ENCODE data around the gene NECAP2.
"Not testable (repeated sequence)": the region's sequence is repeated elsewhere in the genome, so short reads cannot be mapped to it uniquely, and the experiment has no call there.

DNA sequence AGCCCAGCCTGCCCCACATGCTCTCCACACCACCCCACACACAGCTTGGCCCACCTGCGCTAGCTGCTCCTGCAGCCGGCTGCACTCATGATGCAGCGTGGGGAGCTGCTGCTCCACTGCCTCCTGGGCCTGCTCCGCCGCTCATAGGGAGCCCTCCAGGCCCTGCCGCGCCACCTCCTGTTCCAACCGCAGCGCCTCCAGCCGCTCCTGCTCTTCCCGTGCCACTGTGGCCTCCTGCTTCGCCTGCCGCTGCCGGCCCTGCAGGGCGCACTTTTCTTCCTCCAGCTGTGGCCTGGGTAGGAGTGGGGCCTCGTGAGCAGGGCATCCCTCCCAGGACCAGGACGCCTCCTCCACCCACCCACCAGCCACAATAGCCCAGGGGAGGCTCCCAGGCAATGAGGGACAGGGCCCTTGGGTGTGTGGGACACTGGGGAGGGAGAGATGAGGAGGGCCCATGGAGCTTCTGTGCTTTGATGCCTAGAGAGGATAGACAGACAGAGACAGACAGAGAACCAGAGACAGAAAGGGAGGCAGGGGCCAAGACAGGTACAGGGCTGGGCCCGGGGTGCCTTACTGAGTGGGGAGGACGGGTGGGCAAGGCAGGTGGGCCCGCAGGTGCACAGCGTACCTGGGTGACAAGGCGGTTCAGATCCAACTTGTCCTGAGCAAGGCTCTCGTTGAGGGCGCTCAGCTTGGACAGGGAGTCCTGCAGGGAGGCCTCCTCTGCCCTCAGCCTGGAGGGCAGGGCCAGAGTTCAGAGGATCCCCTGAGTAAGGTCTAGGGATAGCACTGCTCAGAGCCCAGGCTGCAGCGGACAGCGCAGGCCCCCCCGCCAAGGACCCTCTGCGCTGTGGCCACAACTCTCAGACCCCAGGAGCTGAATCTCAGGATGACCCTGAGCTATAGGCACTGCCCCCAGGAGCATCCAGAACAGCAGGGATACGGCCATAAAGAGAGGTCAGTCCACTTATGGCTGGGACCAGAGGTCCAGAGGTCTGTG lies 35.5 kb downstream of the NECAP2 start:
- TF ChIP-seq SMC3 (IDR thresholded peaks at IDR 0.05; ENCODE audit: borderline replicate concordance, low read length); ASH2L (IDR thresholded peaks at IDR 0.05; ENCODE audit: borderline replicate concordance, low read depth); MTA3 (IDR thresholded peaks at IDR 0.05; ENCODE audit: borderline replicate concordance, low read length); ZNF384 (IDR thresholded peaks at IDR 0.05; ENCODE audit: borderline replicate concordance, low read depth, low read length): not testable (repeated sequence)

Data from GM12878 (cell line).